ENCODE data around the gene TP53AIP1.

The TP53AIP1 gene

GRCh38 chr11:128908391-128909246 is 34.1 kb downstream of the TP53AIP1 start:
- no peak for DNase-seq (ENCODE audit: low read depth in 1 of 2, low spot score in 1 of 2)

GRCh38 chr11:128907585-128907984 is 35.1 kb downstream of the TP53AIP1 start:
- DNase-seq (ENCODE audit: low read depth in 1 of 2, low spot score in 1 of 2), result no peak

GRCh38 chr11:128906185-128907050 is 36.3 kb downstream of the TP53AIP1 start:
- DNase-seq (ENCODE audit: low read depth in 1 of 2, low spot score in 1 of 2), result no peak

GRCh38 chr11:128905345-128906184 is 37.1 kb downstream of the TP53AIP1 start:
- DNase-seq (ENCODE audit: low read depth in 1 of 2, low spot score in 1 of 2), result no peak

GRCh38 chr11:128904656-128905344 is 37.9 kb downstream of the TP53AIP1 start:
- no peak for DNase-seq (ENCODE audit: low read depth in 1 of 2, low spot score in 1 of 2)

- DNase-seq (ENCODE audit: low read depth in 1 of 2, low spot score in 1 of 2), result no peak
These were observed 38.4 kb downstream of the TP53AIP1 start for GRCh38 chr11:128904303-128904655.

- DNase-seq (ENCODE audit: low read depth in 1 of 2, low spot score in 1 of 2), result no peak
These were observed 39.2 kb downstream of the TP53AIP1 start for GRCh38 chr11:128903248-128904061.

- no peak for DNase-seq (ENCODE audit: low read depth in 1 of 2, low spot score in 1 of 2)
These were observed 40.1 kb downstream of the TP53AIP1 start for GRCh38 chr11:128902515-128903066.

GRCh38 chr11:128901653-128902514 is 40.8 kb downstream of the TP53AIP1 start:
- DNase-seq (ENCODE audit: low read depth in 1 of 2, low spot score in 1 of 2), result no peak

GRCh38 chr11:128900468-128900867 is 42.2 kb downstream of the TP53AIP1 start:
- DNase-seq (ENCODE audit: low read depth in 1 of 2, low spot score in 1 of 2), result no peak

GRCh38 chr11:128898580-128899344 is 43.9 kb downstream of the TP53AIP1 start:
- no peak for DNase-seq (ENCODE audit: low read depth in 1 of 2, low spot score in 1 of 2)

- DNase-seq (ENCODE audit: low read depth in 1 of 2, low spot score in 1 of 2), result no peak
These were observed 44.8 kb downstream of the TP53AIP1 start for GRCh38 chr11:128897826-128898225.

GRCh38 chr11:128896356-128896755 is 46.3 kb downstream of the TP53AIP1 start:
- no peak for DNase-seq (ENCODE audit: low read depth in 1 of 2, low spot score in 1 of 2)

GRCh38 chr11:128895526-128895925 is 47.1 kb downstream of the TP53AIP1 start:
- no peak for DNase-seq (ENCODE audit: low read depth in 1 of 2, low spot score in 1 of 2)

GRCh38 chr11:128894685-128895084 is 48.0 kb downstream of the TP53AIP1 start:
- DNase-seq (ENCODE audit: low read depth in 1 of 2, low spot score in 1 of 2), result no peak

GRCh38 chr11:128894286-128894681 is 48.4 kb downstream of the TP53AIP1 start:
- DNase-seq (ENCODE audit: low read depth in 1 of 2, low spot score in 1 of 2), result no peak

- DNase-seq (ENCODE audit: low read depth in 1 of 2, low spot score in 1 of 2), result no peak
These were observed 48.9 kb downstream of the TP53AIP1 start for GRCh38 chr11:128893578-128894285.
